HG03469 (cell line): Measurements from ENCODE around the gene TGIF2LY.
"Not testable (repeated sequence)": the region's sequence is repeated elsewhere in the genome, so short reads cannot be mapped to it uniquely, and the experiment has no call there.

Source experiments
- ATAC-seq: cut with Tn5 transposase; IDR thresholded peaks from one replicate; pipeline ENCODE4 v1.9.1; 2021; ENCODE audit warnings: mild to moderate bottlenecking, moderate library complexity, moderate number of reproducible peaks; ENCODE audit not compliant: unreplicated experiment

The TGIF2LY gene

DNA sequence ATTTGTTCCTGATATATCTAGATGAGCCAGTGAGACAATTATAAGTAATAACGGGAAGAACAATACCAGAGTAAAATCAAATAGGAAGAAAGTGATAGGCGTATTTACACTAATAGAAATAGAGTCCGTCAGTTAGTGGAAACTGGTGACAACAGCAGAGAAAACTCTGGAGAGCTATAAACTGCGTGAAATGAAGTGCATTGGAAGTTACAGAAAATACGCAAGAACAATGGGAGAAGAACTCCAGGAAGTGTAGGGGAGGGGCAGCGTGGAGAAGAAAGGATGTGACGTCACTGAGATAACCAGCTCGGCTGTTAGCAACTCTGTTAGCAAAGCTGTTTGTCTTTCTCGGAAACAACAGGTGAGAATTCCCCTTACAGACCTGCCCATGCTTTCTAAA lies at the start of gene TGIF2LY:
TGIF2LY (plus strand) TSS at position 301 of the 400 bp plus-strand sequence. CDS start 178 bp downstream, outside the sequence.
- not testable (repeated sequence) for ATAC-seq
